Prostate gland (tissue), 2 donors: ENCODE data around the gene CDKN2A. TPM values are rescaled to one million over a fixed set of nuclear protein-coding genes. Genes with fewer than 3 reads are reported as not detected.

Source experiments
- DNase-seq: peaks from one replicate; pipeline ENCODE4 v3.0.0-alpha.2; 2019; ENCODE audit warnings: low spot score
- H3K27ac ChIP-seq, 2 donors: fragments of 200-600 bp; sonication (generic); 2 replicates each; pipeline ENCODE4 v1.5.1; 2017 to 2019
- H3K27me3 ChIP-seq: fragments of 200-600 bp; sonication (generic); replicated peaks from 2 replicates; pipeline ENCODE4 v1.5.1; 2019; ENCODE audit not compliant: insufficient read depth
- H3K36me3 ChIP-seq, 2 donors: fragments of 200-600 bp; sonication (generic); 1 replicate in 1 of 2; 2 replicates in 1 of 2; pipeline versions ENCODE4 v1.5.1 to v1.8.1; 2017 to 2019
- H3K4me1 ChIP-seq: fragments of 200-600 bp; sonication (generic); replicated peaks from 2 replicates; pipeline ENCODE4 v1.5.1; 2019
- H3K4me3 ChIP-seq, 2 donors: fragments of 200-600 bp; sonication (generic); 2 replicates each; pipeline ENCODE4 v1.5.1; 2017 to 2019
- H3K9me3 ChIP-seq: fragments of 200-600 bp; sonication (generic); 2 replicates; pipeline ENCODE4 v1.5.1; 2017
- CTCF ChIP-seq, 4 experiments: fragments of 200-600 bp in 2 of 4; fragments of 450-650 bp in 2 of 4; sonication (generic) in 2 of 4; IDR thresholded peaks; 1 replicate in 3 of 4; 2 replicates in 1 of 4; pipeline ENCODE4 v1.5.1; 2016 to 2019; ENCODE audit warnings: antibody characterized with exemption in 4 of 4, mild to moderate bottlenecking in 2 of 4, moderate library complexity in 2 of 4
- POLR2A ChIP-seq: fragments of 450-650 bp; IDR thresholded peaks from one replicate; pipeline ENCODE4 v1.6.1; 2016; ENCODE audit warnings: antibody characterized with exemption, mild to moderate bottlenecking
- POLR2AphosphoS5 ChIP-seq: sonication (generic); formaldehyde crosslinking; IDR thresholded peaks from one replicate; pipeline ENCODE4 v1.6.1; 2017; ENCODE audit warnings: antibody characterized with exemption
- WGBS: methylation state at CpG from one replicate; pipeline ENCODE4 v1.1.5; 2018; 5-methylcytosine and 5-hydroxymethylcytosine counted together
- intact Hi-C: fragments of 100-400 bp; cut with DNase I; formaldehyde crosslinking; loops from one replicate; pipeline ENCODE4 v1.14.2; 2022
- total RNA-seq, 2 donors: library from RNA; depleted of rRNA; stranded (reverse); fragments of >200 nt; gene quantifications; one replicate each; pipeline ENCODE4 v1.1.0, GENCODE V29; 2016

The CDKN2A gene
- total RNA-seq, 2 donors from 2014 or later: 0.55 to 4.5 TPM

DNA sequence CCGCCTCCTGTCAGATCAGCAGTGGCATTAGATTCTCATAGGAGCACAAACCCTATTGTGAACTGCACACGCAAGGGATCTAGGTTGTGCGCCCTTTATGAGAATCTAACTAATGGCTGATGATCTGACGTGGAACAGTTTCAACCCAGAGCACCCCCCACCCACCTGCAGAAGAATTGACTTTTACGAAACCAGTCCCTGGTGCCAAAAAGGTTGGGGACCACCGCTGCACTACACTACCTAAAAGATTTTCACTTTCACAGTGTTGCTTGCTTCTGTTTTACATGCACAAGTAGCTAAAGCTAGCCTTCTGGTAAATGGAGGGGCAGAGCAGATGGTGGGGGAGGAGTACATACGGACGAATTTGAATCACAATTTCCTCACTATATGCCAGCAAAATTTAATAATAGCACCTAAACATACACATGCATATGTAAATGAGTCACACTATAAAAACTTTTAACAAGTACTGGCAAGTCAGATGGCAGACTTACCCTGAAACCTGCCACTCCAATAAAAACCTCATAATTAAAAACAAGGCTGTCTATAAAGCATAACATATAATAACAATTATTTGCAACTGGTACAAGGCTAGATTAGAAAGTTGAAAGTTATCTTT, 38.9 kb upstream of the CDKN2A start:
- no peaks in the 10 kb centered on the region for H3K9me3 ChIP-seq
- H3K36me3 ChIP-seq: no peaks in the 10 kb centered on the region
- intact Hi-C loops: loop anchor here (10.0 kb wide), 2 partner anchors 202 to 218 kb away; no protein-coding TSS in a partner anchor
- no peak for DNase-seq
- no peaks in the 10 kb centered on the region for H3K27me3 ChIP-seq
- TF ChIP-seq POLR2AphosphoS5 (no peak), POLR2A (no peak), CTCF (IDR thresholded peaks at IDR 0.05) (no peak)
- no peak overlapping the region for H3K27ac ChIP-seq
- no peaks in the 10 kb centered on the region for H3K4me1 ChIP-seq
- 69% methylated on average over 8 of the region's 8 CpGs for WGBS
- H3K4me3 ChIP-seq: no peak overlapping the region

GRCh38 chr9:22031655-22032411, 37.6 kb upstream of the CDKN2A start:
- H3K4me1 ChIP-seq: no peaks in the 10 kb centered on the region
- TF ChIP-seq POLR2AphosphoS5 (no peak), CTCF (IDR thresholded peaks at IDR 0.05) (no peak), POLR2A (no peak)
- no peaks in the 10 kb centered on the region for H3K9me3 ChIP-seq
- H3K4me3 ChIP-seq: no peak overlapping the region
- no peaks in the 10 kb centered on the region for H3K36me3 ChIP-seq
- no peak for DNase-seq
- no peaks in the 10 kb centered on the region for H3K27me3 ChIP-seq
- H3K27ac ChIP-seq: no peak overlapping the region
- intact Hi-C loops: loop anchor here (10.0 kb wide), 2 partner anchors 203 to 217 kb away; no protein-coding TSS in a partner anchor
- 85% methylated on average over 4 of the region's 4 CpGs for WGBS

DNA sequence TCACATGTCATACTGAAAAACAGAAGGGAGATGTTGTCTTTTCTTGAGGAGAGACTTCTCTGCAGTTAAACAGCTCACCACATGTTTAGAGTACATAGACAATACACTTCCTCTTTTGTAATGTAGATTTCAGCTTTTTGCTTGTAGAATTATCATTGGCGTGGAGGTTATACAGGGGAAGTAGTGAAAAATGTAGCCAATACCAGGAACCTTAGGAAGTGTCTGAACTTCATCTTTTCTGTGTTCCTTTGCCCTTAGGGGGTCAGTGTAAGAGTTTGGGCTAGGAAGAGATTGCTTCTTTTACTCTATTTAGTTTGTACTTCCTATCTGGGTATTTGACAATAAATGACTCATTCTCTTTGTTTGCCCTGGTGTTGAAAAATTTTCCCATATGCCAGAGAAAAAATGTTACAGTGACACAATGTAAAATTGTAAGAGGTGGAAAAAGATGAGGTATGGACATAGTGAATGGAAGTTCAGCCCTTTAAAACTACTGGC, 36.0 kb upstream of the CDKN2A start:
- Histone ChIP-seq H3K4me3 (no peak overlapping the region), H3K4me1 (no peaks in the 10 kb centered on the region), H3K27ac (no peak overlapping the region), H3K9me3 (no peaks in the 10 kb centered on the region), H3K36me3 (no peaks in the 10 kb centered on the region), H3K27me3 (no peaks in the 10 kb centered on the region)
- 17% methylated on average over 1 of the region's 1 CpG for WGBS
- TF ChIP-seq POLR2A: no peak
- peak; percentile 18 for TF ChIP-seq POLR2AphosphoS5
- TF ChIP-seq CTCF (IDR thresholded peaks at IDR 0.05): no peak
- intact Hi-C loops: loop anchor here (10.0 kb wide), 2 partner anchors 205 to 215 kb away; no protein-coding TSS in a partner anchor
- DNase-seq: no peak

GRCh38 chr9:22029231-22029630, 35.0 kb upstream of the CDKN2A start:
- Histone ChIP-seq H3K4me3 (no peak overlapping the region), H3K27me3 (no peaks in the 10 kb centered on the region), H3K4me1 (no peaks in the 10 kb centered on the region), H3K36me3 (no peaks in the 10 kb centered on the region), H3K27ac (no peak overlapping the region), H3K9me3 (no peaks in the 10 kb centered on the region)
- WGBS: 77% methylated on average over 4 of the region's 4 CpGs
- intact Hi-C loops: no loop called here
- DNase-seq: no peak
- no peak for TF ChIP-seq CTCF (IDR thresholded peaks at IDR 0.05)
- no peak for TF ChIP-seq POLR2AphosphoS5
- TF ChIP-seq POLR2A: no peak
